Caki2 (cell line): ENCODE data around the gene WDR18. TPM values are rescaled to one million over a fixed set of nuclear protein-coding genes. Genes with fewer than 3 reads are reported as not detected.
A peak's percentile ranks its signal among the peaks of the same experiment; 100 is the strongest.

Source experiments
- DNase-seq: peaks from one replicate; pipeline ENCODE4 v3.0.0-alpha.2; 2015; ENCODE audit warnings: low read depth
- in situ Hi-C: cut with HindIII; loops from 2 replicates; pipeline ENCODE4 v1.10.0; 2016; ENCODE audit warnings: low sequenced_read_pairs, low pct_unique_long_range_greater_than_20kb, mixed read lengths
- total RNA-seq: library from RNA; depleted of rRNA; stranded (reverse); fragments of >200 nt; shearing (Covaris generic); gene quantifications from 2 replicates; pipeline ENCODE4 v1.2.3, GENCODE V29; 2014; ENCODE audit warnings: low replicate concordance

Gene WDR18
- total RNA-seq, 1 experiment from 2014 or later, result 99.1 TPM

DNA sequence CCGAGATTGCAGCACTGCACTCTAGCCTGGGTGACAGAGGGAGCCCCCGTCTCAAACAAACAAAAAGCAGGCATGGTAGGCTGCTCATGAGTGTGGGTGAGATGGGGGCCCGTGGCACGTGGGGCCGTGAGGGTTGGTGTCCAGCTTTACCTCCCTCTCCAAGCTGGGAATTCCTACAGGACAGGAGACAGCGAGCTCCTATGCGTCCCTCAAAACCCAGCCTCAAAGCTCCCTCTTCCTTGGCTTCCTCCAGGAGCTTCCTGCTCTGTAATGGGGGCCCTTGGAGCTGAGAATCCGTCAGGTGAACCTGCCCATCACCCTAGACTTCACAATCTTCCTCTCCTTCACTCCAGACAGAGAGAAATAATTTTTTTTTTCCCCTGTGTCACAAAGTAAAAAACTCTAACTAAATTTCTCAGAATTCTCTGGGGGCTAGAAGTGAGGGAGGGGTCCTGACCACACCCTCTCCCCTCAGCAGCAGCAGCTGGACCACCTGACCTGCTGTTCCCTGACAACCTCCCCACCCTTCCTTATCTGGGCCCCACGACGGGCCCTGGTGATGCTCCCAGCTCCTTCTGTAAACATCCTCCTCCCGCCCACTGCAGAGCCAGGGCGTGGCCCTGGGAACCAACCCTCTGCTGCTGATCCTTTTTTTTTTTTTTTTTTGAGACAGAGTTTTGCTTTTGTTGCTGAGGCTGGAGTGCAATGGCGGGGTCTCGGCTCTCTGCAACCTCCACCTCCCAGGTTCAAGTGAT is 22.1 kb upstream of the WDR18 start:
- DNase-seq, result peak; percentile 8
- in situ Hi-C loops, result no loop called here

DNA sequence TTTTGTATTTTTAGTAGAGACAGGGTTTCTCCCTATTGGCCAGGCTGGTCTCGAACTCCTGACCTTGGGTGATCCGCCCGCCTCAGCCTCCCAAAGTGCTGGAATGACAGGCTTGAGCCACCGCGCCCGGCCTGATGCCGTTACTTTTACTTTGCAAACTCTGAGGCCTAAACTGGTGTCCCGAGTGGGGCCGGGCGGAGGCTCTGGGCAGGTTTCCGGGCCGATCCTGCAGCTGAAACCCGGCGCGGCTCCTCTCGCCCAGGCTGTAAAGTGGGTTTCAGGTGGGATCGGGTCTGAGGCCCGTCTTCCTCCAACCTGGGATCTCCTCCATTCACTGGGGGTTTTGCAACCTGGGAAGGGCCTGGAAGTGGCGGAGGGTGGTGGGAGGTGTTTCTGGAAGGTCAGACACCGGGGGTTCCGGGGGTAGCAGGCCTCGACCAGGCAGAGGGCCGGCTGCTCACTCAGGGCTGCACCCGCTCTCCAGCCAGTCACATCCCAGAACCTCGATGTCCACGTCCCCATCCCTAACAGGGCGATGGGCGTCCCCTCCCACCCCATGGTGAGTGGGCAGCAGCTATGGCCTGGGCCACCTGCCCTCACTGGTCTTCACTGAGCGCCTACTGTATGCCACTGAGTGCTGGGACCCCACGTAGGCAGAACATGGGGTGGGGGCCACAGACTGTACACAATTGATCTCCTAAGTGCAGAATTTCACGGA is 21.3 kb upstream of the WDR18 start:
- DNase-seq, result no peak
- in situ Hi-C loops, result no loop called here

DNA sequence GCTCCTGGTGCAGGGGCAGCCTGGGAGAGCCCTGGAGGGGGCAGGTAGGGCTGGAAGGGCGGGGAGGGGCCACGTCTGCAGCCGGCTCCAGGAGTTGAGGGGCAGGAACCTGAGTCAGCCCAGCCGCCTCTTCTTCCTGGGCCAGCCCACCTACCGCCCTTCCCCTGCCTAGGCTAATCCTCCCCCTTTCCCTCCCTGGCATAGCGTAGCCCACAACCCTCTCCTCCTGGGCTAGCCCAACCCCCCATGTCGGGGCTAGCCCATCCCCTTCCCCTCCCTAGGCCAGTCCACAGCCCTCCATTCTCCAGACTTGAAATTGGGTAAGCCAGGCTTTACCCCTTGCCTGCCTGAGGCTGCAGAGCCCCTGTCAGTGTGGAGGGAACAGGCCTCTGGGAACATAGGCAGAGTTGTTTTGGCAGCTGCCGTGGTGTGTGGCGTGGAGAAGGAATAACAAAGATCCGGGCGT is 20.6 kb upstream of the WDR18 start:
- no peak for DNase-seq
- in situ Hi-C loops, result no loop called here

DNA sequence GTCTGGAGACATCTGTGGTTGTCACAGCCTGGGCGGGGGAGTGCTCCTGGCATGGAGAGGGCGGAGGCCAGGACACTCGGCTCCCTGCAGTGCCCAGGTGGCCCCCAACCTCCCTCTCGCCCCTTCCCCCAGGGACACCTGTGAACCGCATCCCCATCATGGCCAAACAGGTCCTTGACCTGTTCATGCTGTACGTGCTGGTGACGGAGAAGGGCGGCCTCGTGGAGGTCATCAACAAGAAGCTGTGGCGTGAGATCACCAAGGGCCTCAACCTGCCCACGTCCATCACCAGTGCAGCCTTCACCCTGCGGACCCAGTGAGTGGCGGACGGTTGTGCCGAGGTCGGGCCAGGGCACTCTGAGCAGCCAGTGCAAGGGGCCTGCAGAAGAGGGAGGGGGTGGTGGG is 20.0 kb upstream of the WDR18 start:
- DNase-seq, result no peak
- in situ Hi-C loops, result no loop called here

DNA sequence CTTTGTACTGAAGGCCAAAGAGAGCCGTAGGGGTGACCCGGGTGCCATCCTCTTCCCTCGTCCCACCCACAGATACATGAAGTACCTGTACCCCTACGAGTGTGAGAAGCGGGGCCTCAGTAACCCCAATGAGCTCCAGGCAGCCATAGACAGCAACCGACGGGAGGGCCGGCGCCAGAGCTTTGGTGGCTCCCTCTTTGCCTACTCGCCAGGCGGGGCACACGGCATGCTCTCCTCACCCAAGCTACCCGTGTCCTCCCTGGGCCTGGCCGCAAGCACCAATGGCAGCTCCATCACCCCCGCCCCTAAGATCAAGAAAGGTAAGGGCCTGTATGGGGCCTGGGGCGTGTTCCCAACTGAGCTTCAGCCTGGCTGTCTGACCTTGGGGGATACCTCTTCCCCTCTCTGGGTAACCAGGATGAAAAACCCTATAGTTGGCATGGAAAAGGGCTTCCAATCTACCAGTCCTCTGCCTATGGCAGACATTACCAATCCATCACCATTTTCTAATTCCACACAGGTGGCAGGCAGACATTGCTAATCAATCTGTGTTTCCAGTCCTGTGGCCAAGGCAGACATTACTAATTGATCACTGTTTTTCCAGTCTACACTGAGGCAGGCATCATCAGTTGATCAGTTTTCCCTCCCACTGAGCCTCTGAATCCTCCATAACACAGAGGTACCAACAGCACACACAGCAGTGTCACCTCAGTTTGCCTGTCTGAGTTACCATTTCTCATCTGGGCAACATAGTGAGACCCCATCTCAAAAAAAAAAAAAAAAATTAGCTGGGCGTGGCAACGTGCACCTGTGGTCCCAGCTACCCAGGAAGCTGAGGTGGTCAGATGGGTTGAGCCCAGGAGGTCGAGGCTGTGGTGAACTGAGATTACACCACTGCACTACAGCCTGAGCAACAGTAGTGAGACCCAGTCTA is 19.1 kb upstream of the WDR18 start:
- in situ Hi-C loops, result no loop called here
- no peak for DNase-seq

DNA sequence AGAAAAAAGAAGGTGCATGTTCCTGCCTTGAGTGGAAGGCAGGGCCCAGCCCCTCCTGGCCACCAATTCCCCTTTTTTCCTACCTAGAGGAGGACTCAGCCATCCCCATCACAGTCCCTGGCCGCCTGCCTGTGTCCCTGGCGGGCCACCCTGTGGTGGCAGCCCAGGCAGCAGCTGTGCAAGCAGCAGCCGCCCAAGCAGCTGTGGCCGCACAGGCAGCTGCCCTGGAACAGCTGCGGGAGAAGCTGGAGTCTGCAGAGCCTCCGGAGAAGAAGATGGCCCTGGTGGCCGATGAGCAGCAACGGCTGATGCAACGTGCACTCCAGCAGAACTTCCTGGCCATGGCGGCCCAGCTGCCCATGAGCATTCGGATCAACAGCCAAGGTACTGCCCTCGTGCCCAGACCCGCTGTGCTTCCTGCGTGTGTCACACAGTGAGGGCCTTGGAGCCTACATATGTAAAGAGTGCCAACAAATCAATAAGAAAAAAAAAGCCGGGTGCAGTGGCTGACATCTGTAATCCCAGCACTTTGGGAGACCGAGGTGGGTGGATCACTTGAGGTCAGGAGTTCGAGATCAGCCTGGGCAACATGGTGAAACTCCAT is 17.6 kb upstream of the WDR18 start:
- in situ Hi-C loops, result no loop called here
- no peak for DNase-seq

DNA sequence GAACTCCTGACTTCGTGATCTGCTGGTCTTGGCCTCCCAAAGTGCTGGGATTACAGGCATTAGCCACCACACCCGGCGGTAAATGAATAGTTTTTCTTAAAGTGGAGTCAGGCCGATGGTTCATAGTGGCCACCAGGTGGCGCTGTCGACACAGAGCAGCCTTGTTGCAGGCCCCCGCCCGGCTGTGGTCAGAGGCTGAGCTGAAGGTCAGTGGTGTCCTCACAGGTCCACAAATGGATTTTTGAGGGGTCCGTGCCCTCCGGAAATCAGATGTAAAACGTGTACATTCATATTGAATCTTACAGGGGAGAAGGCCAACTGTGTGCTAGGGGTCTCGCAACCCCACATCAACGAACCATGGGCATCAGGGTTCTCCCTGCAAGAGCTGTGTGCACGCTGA is 13.4 kb upstream of the WDR18 start:
- no peak for DNase-seq
- in situ Hi-C loops, result no loop called here

DNA sequence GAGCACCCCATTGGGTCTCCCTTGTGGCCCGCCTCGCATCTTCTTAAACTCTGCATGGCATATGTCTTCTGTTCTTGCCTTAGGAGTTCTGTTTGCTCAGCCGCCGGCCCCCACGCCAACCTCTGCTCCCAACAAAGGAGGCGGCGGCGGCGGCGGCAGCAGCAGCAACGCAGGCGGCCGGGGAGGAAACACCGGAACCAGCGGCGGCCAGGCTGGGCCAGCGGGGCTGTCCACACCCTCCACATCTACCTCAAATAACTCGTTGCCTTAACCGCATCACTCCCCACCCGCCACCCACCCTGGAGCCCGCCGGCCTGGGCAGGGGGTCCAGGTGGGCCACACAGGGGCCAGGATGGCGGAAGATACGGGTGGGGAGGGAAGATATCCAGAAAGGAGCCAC is 12.3 kb upstream of the WDR18 start:
- in situ Hi-C loops, result no loop called here
- no peak for DNase-seq

DNA sequence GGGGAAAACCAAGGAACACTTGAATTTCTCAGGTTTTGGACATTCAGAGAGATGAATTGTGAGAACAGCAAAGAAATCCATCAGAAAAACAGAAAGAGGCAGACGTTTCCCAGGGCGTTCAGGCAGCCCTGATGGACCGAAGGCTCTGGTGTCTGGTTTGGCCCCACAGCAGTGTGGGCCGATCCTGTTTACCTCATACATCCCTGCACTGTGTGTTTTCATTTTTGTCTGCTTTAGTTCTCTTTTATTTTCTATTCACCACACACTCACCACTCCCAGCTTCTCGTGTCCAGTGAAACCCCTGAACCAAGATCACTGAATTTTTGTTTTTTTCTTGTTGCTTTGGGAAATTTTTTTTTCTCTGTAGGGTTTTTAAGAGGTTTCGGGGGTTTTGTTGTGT is 11.9 kb upstream of the WDR18 start:
- in situ Hi-C loops, result no loop called here
- DNase-seq, result no peak

DNA sequence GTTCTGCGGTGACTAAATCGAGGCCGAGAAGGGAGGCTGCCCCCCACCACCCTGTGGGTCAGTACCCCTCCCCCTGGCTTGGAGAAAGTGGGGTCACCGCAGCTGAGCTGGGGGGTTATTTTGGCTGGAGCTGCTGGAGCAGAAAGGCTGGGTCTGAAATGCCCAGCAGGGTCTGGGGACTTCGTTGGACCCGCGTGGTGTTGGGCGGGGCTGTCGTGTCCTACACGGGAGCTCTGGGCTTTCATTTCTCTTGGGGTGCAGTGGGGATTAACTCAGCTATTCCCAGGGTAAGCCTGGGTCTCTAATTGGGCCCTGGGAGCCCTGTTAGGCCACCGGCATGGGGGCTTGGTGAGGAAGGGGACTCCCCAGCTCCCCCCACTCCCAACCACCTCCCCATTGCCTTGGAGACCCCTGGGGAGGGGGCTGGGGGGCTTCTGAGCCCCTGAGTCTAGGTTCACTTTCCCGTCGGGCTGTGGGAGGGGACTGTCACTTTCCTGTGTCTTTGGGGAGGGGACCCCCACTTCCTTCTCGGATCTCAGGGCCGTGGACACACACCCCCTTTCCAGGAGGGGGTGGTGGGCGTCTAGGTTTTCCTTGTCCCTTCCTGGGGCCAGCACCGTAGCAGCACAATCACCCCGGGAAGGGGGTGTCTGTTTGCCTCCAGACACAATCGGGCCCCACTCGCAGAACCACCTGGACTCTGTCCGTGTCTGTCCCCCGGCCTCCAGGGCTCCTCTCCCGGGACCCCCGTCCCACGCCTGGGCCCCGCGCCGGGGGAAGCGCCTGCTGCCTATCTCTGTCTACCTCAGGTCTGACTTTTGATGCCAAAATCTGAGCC is 10.2 kb upstream of the WDR18 start:
- in situ Hi-C loops, result no loop called here
- DNase-seq, result no peak

DNA sequence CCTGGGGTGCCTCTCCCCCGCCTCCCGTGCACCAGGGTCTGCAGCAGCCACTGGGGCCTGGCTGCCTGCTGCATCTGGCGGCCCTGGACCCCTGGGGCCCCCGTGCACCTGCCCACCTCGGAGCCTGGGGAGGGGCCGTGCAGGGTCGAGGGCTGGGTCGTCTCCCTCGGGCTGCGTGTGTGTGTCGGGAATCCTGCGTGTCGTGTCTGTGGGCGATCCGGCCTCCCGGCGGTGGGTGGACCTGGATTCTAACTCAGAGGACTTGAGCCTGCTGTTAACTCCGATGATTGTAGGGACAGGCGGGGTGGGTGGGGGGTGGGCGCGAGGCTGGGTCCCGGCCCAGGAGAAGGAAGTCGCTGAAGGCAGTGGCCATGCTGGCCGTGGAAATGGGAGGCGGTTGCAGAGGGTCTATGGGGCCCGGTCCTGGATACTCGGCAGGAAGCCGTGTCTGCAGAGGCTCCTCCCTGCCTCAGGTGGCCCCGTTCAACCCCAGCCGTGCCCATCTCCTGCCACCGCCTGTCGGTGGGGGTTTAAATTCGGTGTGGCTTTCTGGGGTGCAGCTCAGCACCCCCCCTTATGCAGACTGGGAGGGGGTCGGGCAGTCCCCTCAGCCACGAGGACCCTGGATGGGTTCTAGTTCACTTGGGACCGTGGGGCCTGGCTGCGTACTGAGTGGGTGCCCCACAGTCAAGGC is 9.4 kb upstream of the WDR18 start:
- DNase-seq, result no peak
- in situ Hi-C loops, result no loop called here

DNA sequence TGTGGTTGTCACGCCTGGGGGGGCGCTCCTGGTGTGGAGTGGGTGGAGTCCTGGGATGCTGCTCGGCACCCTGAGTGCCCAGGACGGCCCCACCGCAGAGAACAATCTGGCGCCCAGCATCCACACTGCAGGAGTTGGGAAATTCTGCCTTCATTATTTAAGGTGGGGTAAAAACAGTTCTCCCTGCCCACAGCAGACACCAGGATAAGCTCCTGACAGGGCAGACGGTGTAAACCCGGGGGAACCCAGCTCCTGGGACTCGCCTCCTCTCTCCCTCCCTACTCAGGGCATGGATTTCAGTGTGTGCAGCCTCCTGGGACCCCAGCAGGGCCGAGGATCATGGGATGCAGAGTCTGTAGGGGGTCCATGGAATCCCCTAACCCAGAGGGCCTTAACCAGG is 7.7 kb upstream of the WDR18 start:
- DNase-seq, result no peak
- in situ Hi-C loops, result no loop called here

DNA sequence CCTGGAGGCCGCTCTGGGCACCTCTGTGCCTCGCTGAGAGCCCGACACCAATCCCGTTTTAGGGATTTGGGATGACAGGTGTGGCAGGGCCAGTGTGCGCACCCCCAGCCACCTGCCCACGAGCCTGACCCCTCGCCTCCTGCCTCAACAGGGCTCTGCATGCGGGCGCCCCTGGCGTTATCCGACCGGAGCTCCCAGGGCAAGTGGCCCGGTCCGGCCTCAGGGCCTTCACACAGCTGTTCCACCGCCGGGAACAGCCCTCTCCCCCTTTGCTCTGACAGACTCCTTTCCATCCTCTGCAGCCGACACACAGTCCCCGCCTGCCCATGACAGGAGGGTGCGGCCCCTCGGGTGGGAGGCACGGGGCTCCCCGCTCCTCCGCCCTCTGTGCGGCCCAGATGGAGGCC is 7.1 kb upstream of the WDR18 start:
- in situ Hi-C loops, result no loop called here

DNA sequence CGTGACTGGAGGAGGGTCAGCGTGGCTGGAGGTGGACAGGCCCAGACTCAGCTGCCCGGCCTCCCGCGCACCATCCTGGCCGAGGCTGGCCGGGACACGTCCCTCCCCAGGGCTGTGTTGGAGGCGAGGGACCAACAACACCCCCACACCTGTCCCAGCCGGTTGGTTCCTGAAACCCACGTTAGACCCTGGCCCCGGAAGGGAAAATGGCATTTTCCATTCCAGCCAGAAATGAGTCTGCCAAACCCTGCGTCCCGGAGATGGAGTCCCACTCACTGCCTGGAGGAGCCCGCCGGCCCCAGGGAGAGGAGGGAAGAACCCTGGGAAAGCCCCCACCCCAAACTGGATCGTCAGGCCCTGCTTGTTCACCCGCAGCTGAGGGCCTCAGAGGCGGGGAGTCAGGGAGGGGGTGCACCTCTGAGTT is 4.8 kb upstream of the WDR18 start:
- in situ Hi-C loops, result no loop called here

More for the DNA sequence above, 7.1 kb upstream of the WDR18 start:
- no peak for DNase-seq

DNA sequence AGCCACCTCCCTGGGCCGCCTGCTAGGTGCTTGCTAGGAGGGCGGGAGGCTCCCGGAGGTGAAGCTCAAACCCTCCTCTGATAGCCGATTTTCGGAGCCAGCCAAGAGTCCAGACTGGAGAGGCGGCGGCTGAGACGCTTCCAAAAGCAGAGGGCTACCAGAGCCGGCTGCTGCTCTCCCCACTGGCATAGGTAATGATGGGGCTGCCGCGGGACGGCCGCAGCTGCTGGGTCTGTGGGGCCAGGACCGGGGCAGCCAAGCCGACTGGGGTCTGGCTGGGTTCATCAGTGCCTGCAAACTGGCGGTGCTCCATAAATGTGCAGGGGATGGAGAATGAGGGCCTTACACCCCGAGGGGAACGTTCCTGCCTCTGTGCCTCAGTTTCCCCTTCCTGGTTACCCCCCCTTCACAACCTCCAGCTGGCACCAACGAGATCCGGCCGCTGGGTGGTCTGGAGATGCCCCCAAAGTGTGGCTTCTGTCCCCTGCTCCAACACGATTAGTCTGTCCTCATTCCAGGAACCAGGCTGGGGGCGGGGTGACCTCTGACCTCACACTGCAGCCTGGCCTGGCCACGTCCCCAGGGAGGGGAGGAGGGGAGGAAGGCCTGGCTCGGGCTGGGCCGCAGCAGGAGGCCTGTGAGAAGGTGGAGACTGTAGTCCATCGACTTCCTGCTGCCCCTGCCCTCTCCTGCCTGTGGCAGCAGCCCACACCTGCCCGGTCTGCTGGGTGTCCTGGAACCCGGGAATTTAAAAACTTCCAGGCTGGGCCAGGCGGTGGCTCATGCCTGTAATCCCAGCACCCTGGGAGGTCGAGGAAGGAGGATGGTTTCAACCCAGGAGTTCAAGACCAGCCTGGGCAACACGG is 3.8 kb upstream of the WDR18 start:
- in situ Hi-C loops, result no loop called here

More for the DNA sequence above, 4.8 kb upstream of the WDR18 start:
- DNase-seq, result no peak

DNA sequence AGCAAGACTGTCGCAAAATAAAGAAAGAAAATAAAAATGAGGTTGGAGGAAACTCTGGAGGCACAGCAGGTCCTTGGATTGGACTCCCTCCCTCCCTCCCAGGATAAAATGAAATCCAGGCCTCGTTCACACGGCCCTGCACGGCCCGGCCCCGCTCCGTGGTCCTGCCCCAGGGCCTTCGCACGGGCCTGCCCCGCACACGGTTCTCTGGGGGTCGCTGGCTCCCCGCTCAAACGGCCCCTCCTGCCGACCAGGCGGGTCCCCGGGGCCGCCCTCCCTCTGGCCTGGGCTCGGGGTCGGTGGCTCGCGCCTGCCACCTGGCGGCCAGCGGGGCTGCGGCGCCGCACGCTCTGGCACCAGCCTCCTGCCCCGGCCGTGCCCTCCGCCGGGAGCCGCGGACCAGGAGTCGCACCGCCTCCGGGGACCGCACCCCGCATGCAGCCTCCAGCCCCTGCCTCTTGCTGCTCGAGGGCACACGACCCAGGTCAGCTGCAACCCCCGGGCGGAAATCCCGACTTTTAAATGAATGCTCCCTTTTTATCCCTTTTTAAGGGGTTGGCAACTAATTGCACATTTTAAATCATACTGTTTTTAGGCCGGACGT is 1.5 kb upstream of the WDR18 start:
- in situ Hi-C loops, result no loop called here
- DNase-seq, result peak; percentile 57

More for the DNA sequence above, 3.8 kb upstream of the WDR18 start:
- DNase-seq, result peak; percentile 39
